HUES64 (cell line): Measurements from ENCODE around the gene PCBP3.

Source experiments
- H3K27ac ChIP-seq: 2 replicates; pipeline ENCODE4 v1.7.0; 2013; ENCODE audit warnings: low read depth, low read length, inconsistent platforms
- H3K27me3 ChIP-seq: 2 replicates; pipeline ENCODE4 v1.6.1; 2013; ENCODE audit warnings: mild to moderate bottlenecking, low read length; ENCODE audit not compliant: insufficient read depth
- H3K36me3 ChIP-seq: 2 replicates; pipeline ENCODE4 v1.6.1; 2013; ENCODE audit warnings: mild to moderate bottlenecking, low read length; ENCODE audit not compliant: insufficient read depth
- H3K4me1 ChIP-seq: 2 replicates; pipeline ENCODE4 v1.6.1; 2013; ENCODE audit warnings: mild to moderate bottlenecking, low read length, moderate library complexity; ENCODE audit not compliant: insufficient read depth
- H3K4me3 ChIP-seq: 2 replicates; pipeline ENCODE4 v1.5.1; 2013; ENCODE audit warnings: mild to moderate bottlenecking, low read length, moderate library complexity
- H3K9ac ChIP-seq: 2 replicates; pipeline ENCODE4 v1.6.1; 2013; ENCODE audit warnings: mild to moderate bottlenecking, low read depth, low read length
- H3K9me3 ChIP-seq: 2 replicates; pipeline ENCODE4 v1.6.1; 2013; ENCODE audit warnings: low read depth, low read length; ENCODE audit not compliant: insufficient read depth
- WGBS: fragments of 150-250, 120-280 bp; methylation state at CpG from one replicate; pipeline ENCODE4 v1.1.7; 2013; ENCODE audit warnings: missing lambda C conversion rate; 5-methylcytosine and 5-hydroxymethylcytosine counted together

PCBP3 gene

DNA sequence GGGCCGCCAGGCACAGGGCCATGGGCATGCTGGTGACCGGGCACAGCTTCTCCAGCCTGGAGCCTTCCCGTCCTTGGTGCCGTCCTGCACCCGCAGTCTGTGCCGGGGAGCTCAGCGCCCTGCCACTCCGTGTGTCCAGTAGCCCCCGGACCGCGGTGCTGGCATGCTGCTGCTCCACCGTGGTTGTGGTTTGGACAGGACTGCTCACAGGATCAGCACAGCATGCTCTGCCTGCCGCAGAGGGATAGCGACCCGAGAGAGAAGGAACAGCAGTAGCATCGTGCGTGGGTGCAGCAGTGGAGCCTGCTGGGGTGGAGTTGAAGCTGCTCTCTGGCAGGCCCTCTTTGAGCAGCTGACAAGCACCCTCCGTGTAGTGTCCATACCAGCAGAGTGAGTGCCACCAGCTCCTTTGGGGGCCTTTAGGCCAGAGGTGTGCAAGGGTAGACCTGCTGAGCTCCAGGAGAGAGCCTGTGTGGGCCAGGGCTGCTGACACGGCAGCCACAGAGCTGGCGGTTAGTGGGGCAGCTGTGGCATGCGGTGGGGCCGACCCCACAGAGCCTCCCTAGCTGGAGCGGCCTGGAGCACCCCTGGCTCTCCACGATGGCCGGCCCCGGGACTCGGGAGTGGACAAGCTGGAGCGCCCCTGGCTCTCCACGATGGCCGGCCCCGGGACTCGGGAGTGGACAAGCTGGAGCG lies 6.4 kb upstream of the PCBP3 start:
- peaks cover 26% of the 10 kb centered on the region for H3K27me3 ChIP-seq
- no peak overlapping the region for H3K9ac ChIP-seq
- H3K9me3 ChIP-seq: no peaks in the 10 kb centered on the region; the same call in 1 of the 2 replicates
- peaks cover 7% of the 10 kb centered on the region; the same call in 1 of the 2 replicates for H3K4me1 ChIP-seq
- 90% methylated on average over 24 of the region's 33 CpGs for WGBS
- no peaks in the 10 kb centered on the region for H3K36me3 ChIP-seq
- no peak overlapping the region for H3K4me3 ChIP-seq
- H3K27ac ChIP-seq: no peak overlapping the region

GRCh38 chr21:45637883-45638282 lies 5.6 kb upstream of the PCBP3 start:
- WGBS: 78% methylated on average over 13 of the region's 13 CpGs
- H3K4me1 ChIP-seq: peaks cover 7% of the 10 kb centered on the region; the same call in 1 of the 2 replicates
- no peak overlapping the region for H3K4me3 ChIP-seq
- H3K9ac ChIP-seq: no peak overlapping the region
- no peaks in the 10 kb centered on the region; the same call in 1 of the 2 replicates for H3K9me3 ChIP-seq
- H3K27me3 ChIP-seq: peaks cover 33% of the 10 kb centered on the region
- H3K27ac ChIP-seq: no peak overlapping the region
- no peaks in the 10 kb centered on the region for H3K36me3 ChIP-seq

GRCh38 chr21:45638707-45639106 lies 4.8 kb upstream of the PCBP3 start:
- Histone ChIP-seq H3K9ac (no peak overlapping the region), H3K27me3 (peaks cover 33% of the 10 kb centered on the region), H3K36me3 (no peaks in the 10 kb centered on the region), H3K4me1 (peaks cover 7% of the 10 kb centered on the region; the same call in 1 of the 2 replicates), H3K27ac (no peak overlapping the region), H3K4me3 (no peak overlapping the region), H3K9me3 (no peaks in the 10 kb centered on the region; the same call in 1 of the 2 replicates)
- 63% methylated on average over 6 of the region's 8 CpGs for WGBS

DNA sequence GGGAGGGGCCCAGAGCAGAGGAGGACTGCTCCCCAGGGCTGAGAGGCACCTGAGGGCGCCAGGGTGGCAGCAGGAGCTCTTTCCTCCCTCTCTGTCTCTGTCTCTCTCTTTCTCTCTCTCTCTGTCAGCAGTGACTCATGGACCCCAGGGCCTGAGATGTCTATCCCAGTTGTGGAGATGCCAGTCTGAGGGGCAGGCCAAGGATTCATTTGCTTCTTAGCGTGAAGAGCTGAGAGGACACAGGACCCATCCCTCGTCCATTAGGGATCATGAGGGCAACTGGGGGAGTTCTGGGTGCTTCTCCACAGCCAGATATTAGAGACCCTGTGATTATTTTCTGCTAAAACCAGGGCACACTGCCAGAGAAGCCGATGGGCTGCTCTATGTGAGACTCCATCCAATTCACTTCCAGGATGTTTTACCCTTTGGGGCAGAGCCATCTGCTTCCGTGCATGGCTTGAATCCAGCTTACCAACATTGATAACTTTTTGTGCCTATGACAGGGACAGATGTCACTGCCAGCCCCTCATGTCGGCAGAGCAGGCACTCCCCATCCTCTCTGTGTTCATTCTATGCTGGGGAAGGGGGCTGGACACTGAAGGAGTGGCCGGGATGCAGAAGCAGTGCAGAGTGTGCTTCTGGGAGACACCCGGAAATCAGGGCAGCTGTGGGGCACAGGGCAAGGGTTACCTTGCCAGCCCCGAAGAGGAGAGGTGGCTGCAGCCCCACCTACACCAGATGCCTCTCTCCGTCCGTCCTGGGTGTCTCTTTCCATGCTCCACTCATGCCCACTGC lies 4.1 kb upstream of the PCBP3 start:
- Histone ChIP-seq H3K9me3 (no peaks in the 10 kb centered on the region; the same call in 1 of the 2 replicates), H3K9ac (no peak overlapping the region), H3K4me3 (no peak overlapping the region), H3K36me3 (no peaks in the 10 kb centered on the region), H3K27ac (no peak overlapping the region), H3K27me3 (peaks cover 38% of the 10 kb centered on the region), H3K4me1 (peaks cover 7% of the 10 kb centered on the region; the same call in 1 of the 2 replicates)
- 88% methylated on average over 11 of the region's 11 CpGs for WGBS

DNA sequence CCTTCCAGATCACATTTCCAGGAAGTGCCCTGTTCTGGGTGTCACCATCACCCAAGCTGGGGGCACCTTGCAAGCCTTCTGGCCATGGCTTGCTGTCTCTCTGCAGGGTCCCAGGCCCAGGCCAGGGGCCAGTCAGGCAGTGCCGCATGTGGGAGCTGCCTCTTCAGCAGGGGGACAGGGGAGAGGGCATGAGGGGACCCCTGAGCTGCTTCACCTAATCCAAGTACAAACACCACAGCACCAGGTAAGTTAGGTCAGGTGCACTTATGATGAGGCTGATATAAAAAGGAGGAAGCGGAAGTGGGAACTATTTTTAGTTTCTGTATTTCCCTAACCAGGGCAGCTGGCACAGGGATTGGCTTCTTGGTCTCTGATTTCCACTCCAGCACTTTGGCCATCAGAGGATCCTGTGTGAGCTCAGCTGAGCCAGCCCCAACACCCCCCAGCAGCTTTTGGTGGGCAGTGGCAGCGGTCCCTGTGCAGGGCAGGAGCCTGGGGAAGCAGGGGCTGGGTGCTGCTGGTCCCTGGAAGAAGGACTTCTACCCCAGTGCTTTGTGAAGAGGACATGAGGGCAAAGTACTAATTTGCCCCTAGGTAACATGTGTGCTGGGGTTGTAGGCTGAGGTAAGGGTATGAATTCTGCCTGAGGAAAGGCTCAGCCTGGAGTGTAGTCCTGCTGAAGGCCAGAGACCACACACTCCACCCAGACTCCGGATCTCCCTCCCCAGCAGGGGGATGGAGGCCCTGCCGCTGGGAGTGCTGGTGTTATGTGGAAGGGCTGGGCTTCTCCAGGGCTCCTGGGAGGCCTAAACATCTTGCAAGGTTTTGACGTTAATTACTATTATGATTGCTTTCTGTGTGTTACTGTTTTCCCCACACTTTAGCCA lies 3.3 kb upstream of the PCBP3 start:
- no peaks in the 10 kb centered on the region; the same call in 1 of the 2 replicates for H3K9me3 ChIP-seq
- peaks cover 47% of the 10 kb centered on the region for H3K27me3 ChIP-seq
- peaks cover 7% of the 10 kb centered on the region; the same call in 1 of the 2 replicates for H3K4me1 ChIP-seq
- H3K9ac ChIP-seq: no peak overlapping the region
- WGBS: 92% methylated on average over 3 of the region's 6 CpGs
- no peak overlapping the region for H3K27ac ChIP-seq
- H3K4me3 ChIP-seq: no peak overlapping the region
- H3K36me3 ChIP-seq: no peaks in the 10 kb centered on the region

GRCh38 chr21:45640888-45641479 lies 2.5 kb upstream of the PCBP3 start:
- H3K4me3 ChIP-seq: no peak overlapping the region
- H3K36me3 ChIP-seq: no peaks in the 10 kb centered on the region
- H3K9me3 ChIP-seq: no peaks in the 10 kb centered on the region
- no peak overlapping the region for H3K9ac ChIP-seq
- 16% methylated on average over 23 of the region's 23 CpGs for WGBS
- H3K4me1 ChIP-seq: peaks cover 10% of the 10 kb centered on the region; the same call in 1 of the 2 replicates
- H3K27me3 ChIP-seq: peaks cover 52% of the 10 kb centered on the region
- H3K27ac ChIP-seq: no peak overlapping the region

DNA sequence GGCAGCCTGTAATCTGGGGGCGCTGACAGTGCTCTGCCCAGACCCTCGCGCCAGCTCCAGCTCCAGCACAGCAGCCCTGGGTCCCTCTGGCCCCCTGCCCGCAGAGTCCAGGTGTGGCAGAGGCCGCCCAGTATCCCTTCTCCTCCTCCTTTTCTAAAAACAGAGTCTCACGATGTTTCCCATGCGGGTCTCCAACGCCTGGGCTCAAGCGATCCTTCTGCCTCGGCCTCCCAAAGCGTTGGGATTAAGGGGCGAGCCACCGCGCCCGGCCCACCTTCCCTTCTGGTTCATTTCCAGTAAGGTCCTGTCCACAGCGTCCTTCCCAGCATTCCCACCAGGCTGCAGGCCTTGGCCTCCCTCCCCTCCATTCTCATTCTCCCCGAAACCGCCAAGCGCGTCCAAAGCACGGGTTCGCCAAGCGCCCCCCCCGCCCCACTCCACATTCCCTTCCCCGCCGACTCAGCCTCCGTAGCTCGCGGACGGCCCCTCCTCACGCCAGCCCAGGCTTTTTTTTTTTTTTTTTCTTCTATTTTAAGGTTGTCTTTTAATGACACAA lies 2.0 kb upstream of the PCBP3 start:
- H3K9me3 ChIP-seq: no peaks in the 10 kb centered on the region
- no peak overlapping the region for H3K9ac ChIP-seq
- H3K27ac ChIP-seq: no peak overlapping the region
- peaks cover 10% of the 10 kb centered on the region; the same call in 1 of the 2 replicates for H3K4me1 ChIP-seq
- peak overlapping the region; percentile 44; the same call in 1 of the 2 replicates for H3K4me3 ChIP-seq
- WGBS: 16% methylated on average over 26 of the region's 31 CpGs
- H3K27me3 ChIP-seq: peaks cover 55% of the 10 kb centered on the region
- no peaks in the 10 kb centered on the region for H3K36me3 ChIP-seq

- no peaks in the 10 kb centered on the region for H3K9me3 ChIP-seq
- peak overlapping the region; percentile 44 for H3K4me3 ChIP-seq
- no peak overlapping the region for H3K27ac ChIP-seq
- H3K9ac ChIP-seq: no peak overlapping the region
- H3K27me3 ChIP-seq: peaks cover 57% of the 10 kb centered on the region
- no peaks in the 10 kb centered on the region for H3K36me3 ChIP-seq
- 4% methylated on average over 91 of the region's 91 CpGs for WGBS
- peaks cover 10% of the 10 kb centered on the region; the same call in 1 of the 2 replicates for H3K4me1 ChIP-seq
These were observed 1.3 kb upstream of the PCBP3 start for GRCh38 chr21:45642122-45642813.

- H3K27ac ChIP-seq: no peak overlapping the region
- no peaks in the 10 kb centered on the region for H3K9me3 ChIP-seq
- H3K36me3 ChIP-seq: no peaks in the 10 kb centered on the region
- peak overlapping the region; percentile 26; the same call in 1 of the 2 replicates for H3K9ac ChIP-seq
- 8% methylated on average over 56 of the region's 56 CpGs for WGBS
- peak overlapping the region; percentile 53 for H3K4me3 ChIP-seq
- H3K4me1 ChIP-seq: 0 out of 2 replicates have a peak, but pooled peaks cover 4% of the 10 kb centered on the region
- H3K27me3 ChIP-seq: peaks cover 57% of the 10 kb centered on the region
These were observed 749 bp downstream of the PCBP3 start for GRCh38 chr21:45644041-45644906.
